ENCODE results near the gene RBM19. TPM values are rescaled to one million over a fixed set of nuclear protein-coding genes. Genes with fewer than 3 reads are reported as not detected.
"Not testable (repeated sequence)": the region's sequence is repeated elsewhere in the genome, so short reads cannot be mapped to it uniquely, and the experiment has no call there.

The RBM19 gene
- total RNA-seq, 1 donor from 2014 or later: 30.4 TPM

- no peak for DNase-seq (ENCODE audit: low spot score)
These were observed 59.5 kb downstream of the RBM19 start for GRCh38 chr12:113906411-113907200.

GRCh38 chr12:113905829-113906228 is 60.3 kb downstream of the RBM19 start:
- no peak for DNase-seq (ENCODE audit: low spot score)

GRCh38 chr12:113903381-113903863 is 62.7 kb downstream of the RBM19 start:
- DNase-seq (ENCODE audit: low spot score): no peak

GRCh38 chr12:113901319-113901718 is 64.8 kb downstream of the RBM19 start:
- DNase-seq (ENCODE audit: low spot score): not testable (repeated sequence)

- no peak for DNase-seq (ENCODE audit: low spot score)
These were observed 65.4 kb downstream of the RBM19 start for GRCh38 chr12:113900716-113901115.

GRCh38 chr12:113899561-113900471 is 66.3 kb downstream of the RBM19 start:
- DNase-seq (ENCODE audit: low spot score): no peak

GRCh38 chr12:113899042-113899560 is 67.0 kb downstream of the RBM19 start:
- DNase-seq (ENCODE audit: low spot score): no peak

- DNase-seq (ENCODE audit: low spot score): no peak
These were observed 67.7 kb downstream of the RBM19 start for GRCh38 chr12:113898466-113898865.

GRCh38 chr12:113897406-113897805 is 68.7 kb downstream of the RBM19 start:
- DNase-seq (ENCODE audit: low spot score): no peak

GRCh38 chr12:113896841-113897240 is 69.3 kb downstream of the RBM19 start:
- no peak for DNase-seq (ENCODE audit: low spot score)

GRCh38 chr12:113896194-113896593 is 69.9 kb downstream of the RBM19 start:
- no peak for DNase-seq (ENCODE audit: low spot score)

GRCh38 chr12:113895176-113895575 is 70.9 kb downstream of the RBM19 start:
- no peak for DNase-seq (ENCODE audit: low spot score)

- no peak for DNase-seq (ENCODE audit: low spot score)
These were observed 71.4 kb downstream of the RBM19 start for GRCh38 chr12:113894697-113895096.

GRCh38 chr12:113893221-113893620 is 72.9 kb downstream of the RBM19 start:
- no peak for DNase-seq (ENCODE audit: low spot score)

- no peak for DNase-seq (ENCODE audit: low spot score)
These were observed 73.6 kb downstream of the RBM19 start for GRCh38 chr12:113892556-113892955.

GRCh38 chr12:113891739-113892520 is 74.2 kb downstream of the RBM19 start:
- no peak for DNase-seq (ENCODE audit: low spot score)

- no peak for DNase-seq (ENCODE audit: low spot score)
These were observed 74.9 kb downstream of the RBM19 start for GRCh38 chr12:113891167-113891692.

- DNase-seq (ENCODE audit: low spot score): no peak
These were observed 76.1 kb downstream of the RBM19 start for GRCh38 chr12:113889891-113890581.

- DNase-seq (ENCODE audit: low spot score): no peak
These were observed 77.0 kb downstream of the RBM19 start for GRCh38 chr12:113889076-113889475.

- DNase-seq (ENCODE audit: low spot score): no peak
These were observed 77.7 kb downstream of the RBM19 start for GRCh38 chr12:113888435-113888834.
